H7 (cell line): Measurements from ENCODE around the gene RAB37. TPM values are rescaled to one million over a fixed set of nuclear protein-coding genes. Genes with fewer than 3 reads are reported as not detected.

Source experiments
- DNase-seq: peaks from one replicate; pipeline ENCODE4 v3.0.0; 2012
- H3K27me3 ChIP-seq: 2 replicates; pipeline ENCODE4 v1.6.0; 2011; ENCODE audit warnings: mild to moderate bottlenecking, low read length; ENCODE audit not compliant: control insufficient read depth, insufficient read depth
- H3K36me3 ChIP-seq: replicated peaks from 2 replicates; pipeline ENCODE4 v1.5.1; 2011; ENCODE audit warnings: low read length; ENCODE audit not compliant: control insufficient read depth, insufficient read depth
- H3K4me3 ChIP-seq: 2 replicates; pipeline ENCODE4 v1.5.1; 2011; ENCODE audit warnings: low read depth, mild to moderate bottlenecking, control low read depth, low read length, moderate library complexity; ENCODE audit not compliant: insufficient read depth
- total RNA-seq: library from RNA; depleted of rRNA; stranded (reverse); fragments of >200 nt; shearing (Covaris generic); gene quantifications from 2 replicates; pipeline ENCODE4 v1.2.3, GENCODE V29; 2014

RAB37 gene
- total RNA-seq, 1 experiment from 2014 or later: 2.5 TPM

GRCh38 chr17:74757931-74758847, 21.1 kb downstream of the RAB37 start:
- no peaks in the 10 kb centered on the region for H3K27me3 ChIP-seq

GRCh38 chr17:74758848-74759168, 21.8 kb downstream of the RAB37 start:
- DNase-seq: peak; percentile 71
- H3K4me3 ChIP-seq: no peak overlapping the region
- H3K36me3 ChIP-seq: no peaks in the 10 kb centered on the region; the same call in 1 of the 2 replicates
- H3K27me3 ChIP-seq: no peaks in the 10 kb centered on the region

More at GRCh38 chr17:74757931-74758847, 21.1 kb downstream of the RAB37 start:
- H3K4me3 ChIP-seq: no peak overlapping the region
- DNase-seq: peak; percentile 67
- H3K36me3 ChIP-seq: no peaks in the 10 kb centered on the region; the same call in 1 of the 2 replicates

- H3K36me3 ChIP-seq: no peaks in the 10 kb centered on the region; the same call in 1 of the 2 replicates
- no peaks in the 10 kb centered on the region for H3K27me3 ChIP-seq
- DNase-seq: peak; percentile 64
- H3K4me3 ChIP-seq: no peak overlapping the region
Measured at GRCh38 chr17:74759243-74759801, 22.3 kb downstream of the RAB37 start.

- no peaks in the 10 kb centered on the region; the same call in 1 of the 2 replicates for H3K36me3 ChIP-seq
- peak; percentile 89 for DNase-seq
- H3K27me3 ChIP-seq: no peaks in the 10 kb centered on the region
- H3K4me3 ChIP-seq: no peak overlapping the region
Measured at GRCh38 chr17:74759941-74760340, 22.9 kb downstream of the RAB37 start.

GRCh38 chr17:74760404-74761105, 23.5 kb downstream of the RAB37 start:
- Histone ChIP-seq H3K4me3 (no peak overlapping the region), H3K27me3 (no peaks in the 10 kb centered on the region), H3K36me3 (no peaks in the 10 kb centered on the region; the same call in 1 of the 2 replicates)
- DNase-seq: peak; percentile 84

- H3K4me3 ChIP-seq: no peak overlapping the region
- no peaks in the 10 kb centered on the region; the same call in none of the 2 replicates for H3K36me3 ChIP-seq
- DNase-seq: no peak
- no peaks in the 10 kb centered on the region for H3K27me3 ChIP-seq
Measured at GRCh38 chr17:74761419-74761818, 24.4 kb downstream of the RAB37 start.

- no peak for DNase-seq
- no peaks in the 10 kb centered on the region; the same call in none of the 2 replicates for H3K36me3 ChIP-seq
- H3K4me3 ChIP-seq: no peak overlapping the region
- no peaks in the 10 kb centered on the region for H3K27me3 ChIP-seq
Measured at GRCh38 chr17:74761931-74762330, 24.9 kb downstream of the RAB37 start.

- DNase-seq: peak; percentile 94
- Histone ChIP-seq H3K36me3 (no peaks in the 10 kb centered on the region; the same call in 1 of the 2 replicates), H3K4me3 (no peak overlapping the region), H3K27me3 (no peaks in the 10 kb centered on the region)
Measured at GRCh38 chr17:74763565-74764387, 26.7 kb downstream of the RAB37 start.

GRCh38 chr17:74764751-74765286, 27.8 kb downstream of the RAB37 start:
- no peak overlapping the region for H3K4me3 ChIP-seq
- no peaks in the 10 kb centered on the region; the same call in none of the 2 replicates for H3K36me3 ChIP-seq
- no peaks in the 10 kb centered on the region for H3K27me3 ChIP-seq
- no peak for DNase-seq

- Histone ChIP-seq H3K27me3 (no peaks in the 10 kb centered on the region), H3K4me3 (no peak overlapping the region), H3K36me3 (peaks cover 6% of the 10 kb centered on the region)
- no peak for DNase-seq
Measured at GRCh38 chr17:74766413-74766812, 29.4 kb downstream of the RAB37 start.

GRCh38 chr17:74767111-74767516, 30.1 kb downstream of the RAB37 start:
- Histone ChIP-seq H3K4me3 (no peak overlapping the region), H3K27me3 (no peaks in the 10 kb centered on the region), H3K36me3 (peaks cover 13% of the 10 kb centered on the region)
- DNase-seq: no peak

- H3K27me3 ChIP-seq: no peaks in the 10 kb centered on the region
- H3K4me3 ChIP-seq: no peak overlapping the region
- peaks cover 22% of the 10 kb centered on the region for H3K36me3 ChIP-seq
- DNase-seq: no peak
Measured at GRCh38 chr17:74768069-74768762, 31.2 kb downstream of the RAB37 start.

GRCh38 chr17:74768763-74769114, 31.7 kb downstream of the RAB37 start:
- Histone ChIP-seq H3K4me3 (no peak overlapping the region), H3K36me3 (peaks cover 26% of the 10 kb centered on the region), H3K27me3 (no peaks in the 10 kb centered on the region)
- no peak for DNase-seq
